Measurements from ENCODE around the gene BBOX1.

Gene BBOX1

GRCh38 chr11:27083782-27084181 lies 43.2 kb downstream of the BBOX1 start:
- no peak for DNase-seq (ENCODE audit: low read depth)

- no peak for DNase-seq (ENCODE audit: low read depth)
Observed at GRCh38 chr11:27084518-27084917, 43.9 kb downstream of the BBOX1 start.

- no peak for DNase-seq (ENCODE audit: low read depth)
Observed at GRCh38 chr11:27085111-27085510, 44.5 kb downstream of the BBOX1 start.

GRCh38 chr11:27085605-27086004 lies 45.0 kb downstream of the BBOX1 start:
- no peak for DNase-seq (ENCODE audit: low read depth)

GRCh38 chr11:27087432-27087831 lies 46.8 kb downstream of the BBOX1 start:
- no peak for DNase-seq (ENCODE audit: low read depth)

GRCh38 chr11:27088353-27088752 lies 47.7 kb downstream of the BBOX1 start:
- no peak for DNase-seq (ENCODE audit: low read depth)

GRCh38 chr11:27089746-27090145 lies 49.1 kb downstream of the BBOX1 start:
- no peak for DNase-seq (ENCODE audit: low read depth)

- peak; percentile 25 for DNase-seq (ENCODE audit: low read depth)
Observed at GRCh38 chr11:27090357-27090948, 49.8 kb downstream of the BBOX1 start.

- no peak for DNase-seq (ENCODE audit: low read depth)
Observed at GRCh38 chr11:27094120-27094519, 53.5 kb downstream of the BBOX1 start.

- DNase-seq (ENCODE audit: low read depth), result no peak
Observed at GRCh38 chr11:27095059-27095458, 54.4 kb downstream of the BBOX1 start.

GRCh38 chr11:27095887-27096286 lies 55.3 kb downstream of the BBOX1 start:
- no peak for DNase-seq (ENCODE audit: low read depth)

- no peak for DNase-seq (ENCODE audit: low read depth)
Observed at GRCh38 chr11:27097551-27097950, 56.9 kb downstream of the BBOX1 start.

- DNase-seq (ENCODE audit: low read depth), result no peak
Observed at GRCh38 chr11:27100534-27100933, 59.9 kb downstream of the BBOX1 start.

GRCh38 chr11:27107548-27107947 lies 66.9 kb downstream of the BBOX1 start:
- DNase-seq (ENCODE audit: low read depth), result no peak

- DNase-seq (ENCODE audit: low read depth), result no peak
Observed at GRCh38 chr11:27108809-27109208, 68.2 kb downstream of the BBOX1 start.

- no peak for DNase-seq (ENCODE audit: low read depth)
Observed at GRCh38 chr11:27111896-27112295, 71.3 kb downstream of the BBOX1 start.

GRCh38 chr11:27112946-27113345 lies 72.3 kb downstream of the BBOX1 start:
- DNase-seq (ENCODE audit: low read depth), result no peak

GRCh38 chr11:27115051-27115650 lies 74.5 kb downstream of the BBOX1 start:
- no peak for DNase-seq (ENCODE audit: low read depth)

- DNase-seq (ENCODE audit: low read depth), result no peak
Observed at GRCh38 chr11:27116684-27117083, 76.1 kb downstream of the BBOX1 start.

GRCh38 chr11:27118371-27118770 lies 77.8 kb downstream of the BBOX1 start:
- DNase-seq (ENCODE audit: low read depth), result no peak

GRCh38 chr11:27118949-27119348 lies 78.3 kb downstream of the BBOX1 start:
- no peak for DNase-seq (ENCODE audit: low read depth)

- DNase-seq (ENCODE audit: low read depth), result no peak
Observed at GRCh38 chr11:27119396-27119795, 78.8 kb downstream of the BBOX1 start.

GRCh38 chr11:27120211-27120610 lies 79.6 kb downstream of the BBOX1 start:
- no peak for DNase-seq (ENCODE audit: low read depth)

- DNase-seq (ENCODE audit: low read depth), result no peak
Observed at GRCh38 chr11:27122001-27122400, 81.4 kb downstream of the BBOX1 start.

All from CMK (cell line).